Bronchial epithelial cell (primary cell): Measurements from ENCODE around the gene SEC31A. TPM values are rescaled to one million over a fixed set of nuclear protein-coding genes. Genes with fewer than 3 reads are reported as not detected.
"Not testable (repeated sequence)": the region's sequence is repeated elsewhere in the genome, so short reads cannot be mapped to it uniquely, and the experiment has no call there.

Experiments used
- DNase-seq: peaks from one replicate; pipeline ENCODE4 v3.0.0-alpha.2; 2010; ENCODE audit warnings: low read depth
- FAIRE-seq: peaks from 2 replicates; lab custom pipeline; 2011; peaks lifted over from hg19 to GRCh38; lab: Jason Lieb, UNC
- H3K27me3 ChIP-seq: 2 replicates; pipeline ENCODE4 v1.5.1; 2011; ENCODE audit warnings: low read length; ENCODE audit not compliant: control insufficient read depth, insufficient read depth
- H3K36me3 ChIP-seq: 2 replicates; pipeline ENCODE4 v1.5.1; 2011; ENCODE audit warnings: low read length; ENCODE audit not compliant: control insufficient read depth, insufficient read depth
- H3K4me3 ChIP-seq: 2 replicates; pipeline ENCODE4 v1.5.1; 2011; ENCODE audit warnings: mild to moderate bottlenecking, low read depth, low read length, control low read depth
- total RNA-seq: library from RNA; depleted of rRNA; stranded (reverse); fragments of >200 nt; gene quantifications from 2 replicates; pipeline ENCODE4 v1.2.1, GENCODE V29; 2014
- TF ChIP-seq, protein P1 (sequence below): IDR thresholded peaks from 2 replicates; pipeline ENCODE4 v1.5.1; 2011; ENCODE audit warnings: mild to moderate bottlenecking, moderate library complexity, low read length, control low read depth, inconsistent platforms; ENCODE audit not compliant: insufficient read depth, severe bottlenecking

SEC31A gene
- total RNA-seq, 1 donor from 2014 or later, result 128 TPM

DNA sequence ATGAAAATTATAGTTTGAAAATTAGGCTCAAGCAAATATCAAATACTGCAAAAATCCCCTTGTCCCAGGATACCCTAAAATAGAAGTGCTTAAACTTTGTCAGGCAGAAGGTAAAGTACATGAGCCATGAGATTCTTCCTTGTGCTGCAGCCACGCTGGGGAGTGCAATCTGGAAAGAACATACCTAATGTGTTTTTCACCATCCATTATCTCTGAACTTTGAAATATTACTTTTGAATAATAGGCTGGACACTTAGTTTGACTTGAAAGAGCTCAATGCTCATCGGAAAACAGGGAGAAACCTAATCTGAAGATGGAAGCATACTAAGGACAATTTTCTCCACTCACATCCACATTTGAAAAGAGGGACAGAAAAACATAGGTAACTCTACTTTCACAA, 28.4 kb upstream of the SEC31A start:
- FAIRE-seq, result no peak
- H3K36me3 ChIP-seq, result no peaks in the 10 kb centered on the region
- no peak overlapping the region for H3K4me3 ChIP-seq
- DNase-seq, result no peak
- no peaks in the 10 kb centered on the region for H3K27me3 ChIP-seq
- TF ChIP-seq, protein P1, sequence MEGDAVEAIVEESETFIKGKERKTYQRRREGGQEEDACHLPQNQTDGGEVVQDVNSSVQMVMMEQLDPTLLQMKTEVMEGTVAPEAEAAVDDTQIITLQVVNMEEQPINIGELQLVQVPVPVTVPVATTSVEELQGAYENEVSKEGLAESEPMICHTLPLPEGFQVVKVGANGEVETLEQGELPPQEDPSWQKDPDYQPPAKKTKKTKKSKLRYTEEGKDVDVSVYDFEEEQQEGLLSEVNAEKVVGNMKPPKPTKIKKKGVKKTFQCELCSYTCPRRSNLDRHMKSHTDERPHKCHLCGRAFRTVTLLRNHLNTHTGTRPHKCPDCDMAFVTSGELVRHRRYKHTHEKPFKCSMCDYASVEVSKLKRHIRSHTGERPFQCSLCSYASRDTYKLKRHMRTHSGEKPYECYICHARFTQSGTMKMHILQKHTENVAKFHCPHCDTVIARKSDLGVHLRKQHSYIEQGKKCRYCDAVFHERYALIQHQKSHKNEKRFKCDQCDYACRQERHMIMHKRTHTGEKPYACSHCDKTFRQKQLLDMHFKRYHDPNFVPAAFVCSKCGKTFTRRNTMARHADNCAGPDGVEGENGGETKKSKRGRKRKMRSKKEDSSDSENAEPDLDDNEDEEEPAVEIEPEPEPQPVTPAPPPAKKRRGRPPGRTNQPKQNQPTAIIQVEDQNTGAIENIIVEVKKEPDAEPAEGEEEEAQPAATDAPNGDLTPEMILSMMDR, result no peak

DNA sequence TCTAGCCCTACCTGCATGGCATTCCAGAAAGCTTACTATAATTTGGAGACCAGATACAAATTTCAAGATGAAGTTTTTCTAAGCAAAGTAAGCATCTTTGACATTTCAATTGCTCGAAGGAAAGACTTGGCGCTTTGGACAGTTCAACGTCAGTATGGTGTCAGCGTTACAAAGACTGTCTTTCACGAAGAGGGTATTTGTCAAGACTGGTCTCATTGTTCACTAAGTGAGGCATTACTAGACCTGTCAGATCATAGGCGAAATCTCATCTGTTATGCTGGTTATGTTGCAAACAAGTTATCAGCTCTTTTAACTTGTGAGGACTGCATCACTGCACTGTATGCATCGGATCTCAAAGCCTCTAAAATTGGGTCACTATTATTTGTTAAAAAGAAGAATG, 27.1 kb upstream of the SEC31A start:
- peak; percentile 64 for FAIRE-seq

DNA sequence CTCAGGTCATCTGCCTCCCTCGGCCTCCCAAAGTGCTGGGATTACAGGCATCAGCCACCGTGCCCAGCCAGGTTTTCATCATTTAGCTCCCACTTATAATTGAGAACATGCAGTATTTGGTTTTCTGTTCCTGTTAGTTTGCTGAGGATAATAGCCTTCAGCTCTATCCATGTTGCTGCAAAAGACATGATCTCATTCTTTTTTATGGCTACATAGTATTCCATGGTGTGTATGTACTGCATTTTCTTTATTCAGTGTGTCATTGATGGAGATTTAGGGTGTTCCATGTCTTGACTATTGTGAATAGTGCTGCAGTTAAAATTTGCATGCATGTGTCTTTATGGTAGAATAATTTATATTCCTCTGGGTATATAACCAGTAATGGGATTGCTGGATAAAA, 23.0 kb upstream of the SEC31A start:
- not testable (repeated sequence) for H3K36me3 ChIP-seq, FAIRE-seq, DNase-seq, H3K4me3 ChIP-seq, H3K27me3 ChIP-seq

More for the DNA sequence above, 27.1 kb upstream of the SEC31A start:
- Histone ChIP-seq H3K27me3 (no peaks in the 10 kb centered on the region), H3K36me3 (no peaks in the 10 kb centered on the region), H3K4me3 (no peak overlapping the region)
- TF ChIP-seq, protein P1, result no peak
- DNase-seq, result no peak

DNA sequence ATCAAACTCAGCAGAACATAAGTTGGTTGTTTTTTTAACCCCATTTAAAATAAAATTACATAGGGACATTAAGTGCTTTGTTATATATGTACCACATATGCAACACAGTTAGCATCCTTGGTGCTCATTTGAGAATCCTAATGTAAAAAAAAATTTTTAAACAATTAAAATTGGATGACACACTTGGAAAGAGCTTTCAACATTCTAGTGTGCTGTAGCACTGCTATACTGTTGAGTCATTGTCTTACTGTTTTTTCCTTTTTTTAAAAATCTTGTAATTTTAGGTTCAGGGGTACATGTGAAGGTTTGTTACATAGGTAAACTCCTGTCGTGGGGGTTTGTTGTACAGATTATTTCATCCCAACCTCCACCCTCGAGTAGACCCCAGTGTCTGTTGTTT, 22.4 kb upstream of the SEC31A start:
- Histone ChIP-seq H3K4me3 (no peak overlapping the region), H3K27me3 (no peaks in the 10 kb centered on the region), H3K36me3 (no peaks in the 10 kb centered on the region)
- TF ChIP-seq, protein P1, result no peak
- FAIRE-seq (no peak), DNase-seq (no peak)

DNA sequence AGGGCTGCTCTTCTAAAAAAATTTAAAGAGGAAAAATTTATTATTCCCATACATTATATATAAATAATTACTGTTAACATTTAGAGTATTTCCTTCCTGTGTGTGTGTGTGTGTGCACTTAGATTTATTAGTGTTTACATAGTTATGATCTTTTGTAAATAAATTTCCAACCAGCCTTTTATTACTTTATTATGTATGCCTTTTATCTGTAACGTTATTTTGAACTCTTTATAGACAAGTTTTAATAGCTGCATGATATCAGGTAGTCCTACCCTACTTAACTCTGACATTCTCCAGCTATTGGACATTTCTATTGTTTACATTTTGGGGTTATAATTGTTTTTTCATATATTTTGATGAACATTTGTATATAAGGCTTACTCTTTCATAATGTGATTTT, 18.4 kb upstream of the SEC31A start:
- FAIRE-seq (no peak), DNase-seq (no peak)
- Histone ChIP-seq H3K4me3 (no peak overlapping the region), H3K36me3 (no peaks in the 10 kb centered on the region), H3K27me3 (no peaks in the 10 kb centered on the region)
- TF ChIP-seq, protein P1, result no peak

DNA sequence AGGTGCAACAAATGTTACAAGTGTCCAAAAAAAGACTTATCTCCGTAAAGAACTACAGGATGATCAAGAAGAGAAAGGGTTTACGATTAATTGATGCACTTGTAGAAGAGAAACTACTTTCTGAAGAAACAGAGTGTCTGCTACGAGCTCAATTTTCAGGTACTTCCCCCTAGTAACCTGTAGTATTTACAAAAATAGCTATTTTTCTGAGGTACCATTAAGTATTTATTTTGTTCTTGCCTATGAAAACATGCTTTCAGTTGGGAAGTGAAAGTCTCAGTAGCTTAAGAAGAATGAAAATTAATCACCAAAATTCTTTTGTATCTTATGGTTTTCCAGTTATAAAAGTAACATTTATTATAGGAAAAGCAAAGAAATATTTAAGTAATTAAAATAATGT, 15.5 kb upstream of the SEC31A start:
- no peak for DNase-seq
- Histone ChIP-seq H3K36me3 (no peaks in the 10 kb centered on the region), H3K4me3 (no peak overlapping the region), H3K27me3 (no peaks in the 10 kb centered on the region)
- TF ChIP-seq, protein P1, result no peak
- no peak for FAIRE-seq
